IPS-15b (cell line): ENCODE data around the gene MYO19.

Experiments used
- H3K27me3 ChIP-seq: one replicate; pipeline ENCODE4 v1.6.1; 2013; ENCODE audit warnings: low read length; ENCODE audit not compliant: control insufficient read depth, insufficient read depth
- H3K36me3 ChIP-seq: one replicate; pipeline ENCODE4 v1.6.1; 2013; ENCODE audit warnings: low read length; ENCODE audit not compliant: control insufficient read depth, insufficient read depth
- H3K4me1 ChIP-seq: one replicate; pipeline ENCODE4 v1.6.1; 2013; ENCODE audit warnings: mild to moderate bottlenecking, low read length; ENCODE audit not compliant: control insufficient read depth, insufficient read depth
- H3K4me3 ChIP-seq: one replicate; pipeline ENCODE4 v1.5.1; 2013; ENCODE audit warnings: low read depth, low read length
- H3K9ac ChIP-seq: one replicate; pipeline ENCODE4 v1.6.1; 2013; ENCODE audit warnings: low read depth, mild to moderate bottlenecking, low read length
- H3K9me3 ChIP-seq: one replicate; pipeline ENCODE4 v1.6.1; 2013; ENCODE audit warnings: mild to moderate bottlenecking, low read length; ENCODE audit not compliant: control insufficient read depth, insufficient read depth

MYO19 gene

DNA sequence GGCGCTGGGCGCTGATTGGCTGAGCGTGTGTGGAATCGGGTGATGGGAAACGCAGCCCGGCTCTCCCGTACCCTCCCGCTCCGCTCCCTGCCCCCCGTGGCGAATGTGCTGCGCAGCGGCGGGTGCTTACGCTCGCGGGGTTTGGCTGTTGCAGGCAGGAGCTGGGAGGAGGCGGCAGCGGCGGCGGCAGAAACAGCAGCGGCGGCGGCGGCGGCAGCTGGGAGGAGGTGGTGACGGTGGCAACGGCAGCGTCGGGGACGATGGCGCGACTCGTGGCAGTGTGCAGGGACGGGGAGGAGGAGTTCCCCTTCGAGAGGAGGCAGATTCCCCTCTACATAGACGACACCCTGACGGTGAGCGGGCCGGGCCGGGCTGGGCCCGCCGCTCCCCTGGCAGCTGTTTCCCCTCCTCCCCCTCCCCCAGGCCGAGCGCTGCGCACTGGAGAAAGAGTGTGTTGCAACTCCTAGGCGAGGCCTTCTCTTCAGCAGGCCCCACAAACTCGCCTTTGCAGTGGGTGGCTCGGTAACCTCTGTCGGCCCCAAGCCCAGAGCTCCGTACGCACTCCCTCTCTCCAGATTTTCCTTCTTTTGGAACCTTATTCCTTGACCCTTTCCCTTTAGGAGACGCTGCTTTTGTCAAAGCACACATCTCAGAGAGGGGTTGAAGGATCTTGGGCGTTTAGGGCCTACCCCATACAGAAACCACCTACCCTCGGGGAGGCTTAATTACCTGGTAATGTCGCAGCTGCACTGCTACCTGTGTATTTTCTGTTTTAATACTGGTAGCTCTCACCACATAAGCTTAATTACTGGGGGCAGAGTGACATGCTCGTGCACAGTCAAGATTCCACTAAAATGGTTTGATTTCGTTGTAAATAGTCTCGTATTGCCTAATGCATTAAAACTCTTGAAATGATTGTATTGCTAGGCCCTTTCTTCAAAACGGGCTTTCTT, 11.1 kb upstream of the MYO19 start:
- H3K9ac ChIP-seq: peak overlapping the region; percentile 77
- peak overlapping the region; percentile 93 for H3K4me3 ChIP-seq
- no peaks in the 10 kb centered on the region for H3K27me3 ChIP-seq
- no peaks in the 10 kb centered on the region for H3K9me3 ChIP-seq
- H3K4me1 ChIP-seq: no peaks in the 10 kb centered on the region
- no peaks in the 10 kb centered on the region for H3K36me3 ChIP-seq

DNA sequence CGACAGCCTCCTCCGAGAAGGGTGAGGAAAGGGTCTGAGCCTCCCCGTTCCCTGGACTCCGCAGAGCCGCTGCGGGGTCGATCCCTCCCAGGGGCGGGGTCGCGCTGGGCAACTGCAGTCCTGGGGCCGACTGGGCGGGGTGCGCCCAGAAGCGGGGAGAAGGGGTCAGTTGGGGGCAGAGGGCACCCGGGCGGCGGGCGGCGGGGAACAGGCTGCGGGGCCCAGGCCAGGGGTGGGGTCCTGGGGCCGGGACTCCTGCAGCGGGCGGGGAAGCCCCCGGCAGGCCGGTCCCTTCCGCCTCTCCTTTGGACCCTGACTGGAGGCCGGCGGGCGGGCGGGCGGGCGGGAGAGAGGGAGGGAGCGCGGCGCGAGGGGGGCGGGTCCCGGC, 10.4 kb upstream of the MYO19 start:
- no peaks in the 10 kb centered on the region for H3K4me1 ChIP-seq
- no peaks in the 10 kb centered on the region for H3K36me3 ChIP-seq
- H3K9ac ChIP-seq: peak overlapping the region; percentile 85
- H3K9me3 ChIP-seq: no peaks in the 10 kb centered on the region
- peak overlapping the region; percentile 89 for H3K4me3 ChIP-seq
- no peaks in the 10 kb centered on the region for H3K27me3 ChIP-seq

DNA sequence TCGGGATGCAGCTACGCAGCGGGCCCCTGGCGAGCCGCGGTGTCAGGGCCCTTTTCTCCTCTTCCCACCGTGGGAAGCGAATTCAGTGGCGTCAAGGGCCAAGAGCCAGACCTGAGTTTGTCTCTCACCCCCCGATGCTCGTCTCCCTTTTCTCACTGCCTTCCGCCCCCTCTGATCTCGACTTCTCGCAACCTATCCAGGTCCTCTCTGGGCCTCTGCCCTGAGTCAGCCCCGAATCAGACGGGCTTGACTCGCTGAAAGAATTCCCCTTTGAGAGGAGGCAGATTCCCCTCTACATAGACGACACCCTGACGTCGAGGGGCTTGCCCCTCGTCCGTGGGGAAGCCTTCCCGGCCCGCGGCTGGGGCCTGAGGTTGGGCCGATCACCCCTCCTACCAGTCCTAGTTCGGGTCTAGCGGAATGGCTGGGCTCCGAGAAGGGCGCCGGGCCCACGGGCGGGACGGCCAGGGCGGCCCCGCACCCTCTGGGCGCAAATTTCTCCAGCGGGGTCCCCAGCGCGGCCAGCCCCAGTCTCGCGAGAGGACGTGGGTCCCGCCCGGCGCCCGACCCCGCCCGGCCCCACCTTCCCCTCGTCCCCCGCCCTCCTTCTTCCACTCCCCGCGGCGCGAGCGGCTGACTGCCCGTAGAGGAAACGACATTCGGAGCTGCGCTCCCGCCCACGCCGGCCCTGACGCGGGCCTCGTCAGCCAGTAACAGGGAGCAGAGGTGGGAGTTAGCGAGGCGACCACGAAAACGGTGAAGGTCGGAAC, 9.8 kb upstream of the MYO19 start, which contains the start of gene GGNBP2:
Gene GGNBP2, plus strand, starts transcription at position 613 of the 770 bp plus-strand sequence. CDS start 806 bp downstream, outside the sequence.
- Histone ChIP-seq H3K9me3 (no peaks in the 10 kb centered on the region), H3K27me3 (no peaks in the 10 kb centered on the region), H3K4me1 (no peaks in the 10 kb centered on the region), H3K9ac (peak within 1 kb of the TSS; percentile 85), H3K36me3 (no peaks in the 10 kb centered on the region), H3K4me3 (peak within 1 kb of the TSS; percentile 93)

DNA sequence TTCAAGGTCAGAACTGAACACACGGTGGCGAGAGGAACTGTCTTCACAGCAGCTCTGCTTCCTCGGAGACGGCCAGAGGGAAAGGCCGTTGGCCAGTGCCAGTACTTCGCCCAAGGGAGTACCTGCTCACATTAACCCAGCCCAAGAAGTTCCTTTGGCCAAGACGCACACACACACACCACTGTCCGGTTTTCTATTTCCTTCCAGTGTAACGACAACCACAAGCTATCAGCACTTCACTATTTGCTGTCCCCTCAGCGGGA, 9.3 kb upstream of the MYO19 start:
- no peaks in the 10 kb centered on the region for H3K36me3 ChIP-seq
- H3K4me3 ChIP-seq: peak overlapping the region; percentile 93
- peak overlapping the region; percentile 85 for H3K9ac ChIP-seq

DNA sequence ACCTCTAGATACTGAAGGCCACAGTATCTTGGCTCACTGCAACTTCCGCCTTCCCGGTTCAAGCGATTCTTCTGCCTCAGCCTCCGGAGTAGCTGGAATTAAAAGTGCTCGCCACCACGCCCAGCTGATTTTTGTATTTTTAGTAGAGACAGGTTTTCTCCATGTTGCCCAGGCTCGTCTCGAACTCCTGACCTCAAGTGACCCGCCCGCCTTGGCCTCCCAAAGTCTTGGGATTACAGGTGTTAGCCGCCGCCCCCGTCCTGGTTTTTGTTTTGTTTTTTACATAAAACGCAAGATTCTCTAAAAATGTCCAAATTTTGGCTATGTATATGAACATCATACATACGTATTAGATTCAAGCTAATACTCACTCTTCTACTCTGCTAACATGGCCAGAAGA, 8.1 kb upstream of the MYO19 start:
- no peak overlapping the region for H3K4me3 ChIP-seq
- H3K9me3 ChIP-seq: no peaks in the 10 kb centered on the region
- H3K27me3 ChIP-seq: no peaks in the 10 kb centered on the region
- H3K4me1 ChIP-seq: no peaks in the 10 kb centered on the region
- no peak overlapping the region for H3K9ac ChIP-seq
- H3K36me3 ChIP-seq: no peaks in the 10 kb centered on the region

More for the DNA sequence above, 9.3 kb upstream of the MYO19 start:
- H3K27me3 ChIP-seq: no peaks in the 10 kb centered on the region
- no peaks in the 10 kb centered on the region for H3K9me3 ChIP-seq
- H3K4me1 ChIP-seq: no peaks in the 10 kb centered on the region

DNA sequence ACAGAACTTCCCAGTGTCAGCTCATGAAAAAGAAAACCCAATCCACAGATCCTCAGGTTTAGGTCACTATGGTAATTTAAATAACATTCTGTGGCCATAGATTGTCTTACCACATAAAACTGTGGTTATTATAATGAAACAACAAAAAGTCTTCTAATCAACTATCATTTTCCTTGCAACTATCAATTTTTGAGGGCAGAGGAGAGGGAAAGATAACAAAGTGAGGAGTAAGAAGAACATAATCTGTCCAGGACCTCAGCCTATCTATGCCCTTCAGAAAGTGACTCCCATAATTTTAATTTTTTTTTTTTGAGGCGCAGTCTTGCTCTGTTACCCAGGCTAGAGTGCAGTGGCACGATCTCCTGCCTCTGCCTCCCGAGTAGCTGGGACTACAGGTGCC, 6.0 kb upstream of the MYO19 start:
- no peaks in the 10 kb centered on the region for H3K4me1 ChIP-seq
- H3K9me3 ChIP-seq: no peaks in the 10 kb centered on the region
- H3K9ac ChIP-seq: no peak overlapping the region
- no peaks in the 10 kb centered on the region for H3K36me3 ChIP-seq
- H3K4me3 ChIP-seq: no peak overlapping the region
- H3K27me3 ChIP-seq: no peaks in the 10 kb centered on the region

DNA sequence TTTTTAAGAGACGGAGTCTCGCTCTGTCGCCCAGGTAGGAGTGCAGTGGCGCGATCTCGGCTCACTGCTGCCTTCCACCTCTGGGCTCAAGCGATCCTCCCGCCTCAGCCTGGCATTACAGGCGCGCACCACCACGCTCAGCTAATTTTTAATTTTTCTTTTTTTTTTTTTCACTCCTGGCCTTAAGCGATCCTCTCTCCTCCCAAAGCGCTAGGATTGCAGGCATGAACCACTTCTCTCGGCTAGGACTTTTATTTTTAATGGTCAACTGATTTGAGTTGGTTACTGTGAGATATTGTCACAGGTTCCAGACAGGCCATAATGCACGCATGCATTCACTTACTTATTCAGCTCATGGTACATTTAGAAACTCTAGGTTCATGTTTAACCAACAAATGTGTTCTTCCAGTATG, 1.0 kb upstream of the MYO19 start:
- Histone ChIP-seq H3K9ac (peak overlapping the region; percentile 84), H3K27me3 (no peaks in the 10 kb centered on the region), H3K4me1 (peaks cover 6% of the 10 kb centered on the region), H3K4me3 (peak overlapping the region; percentile 96), H3K9me3 (no peaks in the 10 kb centered on the region), H3K36me3 (peaks cover 20% of the 10 kb centered on the region)

DNA sequence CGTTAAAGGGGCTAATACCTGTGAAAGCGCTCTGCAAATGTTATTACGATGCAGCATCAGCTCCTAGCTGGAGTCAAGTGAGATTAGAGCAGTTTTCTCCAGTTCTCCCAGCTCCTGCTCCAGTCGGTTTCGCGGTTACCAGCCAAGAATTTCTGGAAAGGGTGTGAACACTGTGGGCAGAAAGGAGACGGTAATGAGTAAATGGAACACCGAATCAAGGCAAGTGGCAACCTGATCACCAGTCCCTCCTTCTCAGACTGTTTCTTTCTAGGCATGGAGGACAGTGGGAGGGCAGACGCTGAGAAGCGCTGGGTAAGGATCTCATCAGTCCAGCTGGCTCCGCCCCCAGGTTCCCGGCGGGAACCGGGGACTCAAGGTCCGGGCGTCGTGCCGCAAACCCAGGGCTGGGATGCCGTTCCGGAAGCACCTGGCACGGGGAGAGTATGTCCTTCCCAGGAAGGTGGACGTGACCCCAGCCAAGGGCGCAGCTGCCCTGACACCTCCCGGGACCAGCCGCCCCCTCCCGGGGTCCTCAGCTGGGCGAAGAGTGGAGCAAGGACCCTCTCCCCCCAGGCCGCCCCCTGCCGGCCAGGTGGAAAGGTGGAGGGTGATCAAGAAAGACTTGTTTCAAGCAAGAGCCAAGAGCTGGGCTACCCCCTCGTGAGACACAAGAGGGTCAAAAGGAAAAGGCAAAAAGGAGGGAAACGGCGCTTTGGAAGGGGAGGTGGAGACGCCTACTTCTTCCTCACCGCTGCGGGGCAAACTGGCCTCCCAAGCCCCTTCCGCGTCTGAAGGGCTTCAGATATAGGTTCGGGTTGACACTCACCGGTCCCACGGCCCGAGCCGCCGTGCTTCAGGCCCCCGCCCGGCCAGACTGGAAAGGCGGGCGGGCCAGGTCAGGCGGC, 481 bp downstream of the MYO19 start:
- Histone ChIP-seq H3K9ac (peak overlapping the region; percentile 94), H3K36me3 (peaks cover 23% of the 10 kb centered on the region), H3K9me3 (no peaks in the 10 kb centered on the region), H3K27me3 (no peaks in the 10 kb centered on the region), H3K4me3 (peak overlapping the region; percentile 96), H3K4me1 (peaks cover 6% of the 10 kb centered on the region)

DNA sequence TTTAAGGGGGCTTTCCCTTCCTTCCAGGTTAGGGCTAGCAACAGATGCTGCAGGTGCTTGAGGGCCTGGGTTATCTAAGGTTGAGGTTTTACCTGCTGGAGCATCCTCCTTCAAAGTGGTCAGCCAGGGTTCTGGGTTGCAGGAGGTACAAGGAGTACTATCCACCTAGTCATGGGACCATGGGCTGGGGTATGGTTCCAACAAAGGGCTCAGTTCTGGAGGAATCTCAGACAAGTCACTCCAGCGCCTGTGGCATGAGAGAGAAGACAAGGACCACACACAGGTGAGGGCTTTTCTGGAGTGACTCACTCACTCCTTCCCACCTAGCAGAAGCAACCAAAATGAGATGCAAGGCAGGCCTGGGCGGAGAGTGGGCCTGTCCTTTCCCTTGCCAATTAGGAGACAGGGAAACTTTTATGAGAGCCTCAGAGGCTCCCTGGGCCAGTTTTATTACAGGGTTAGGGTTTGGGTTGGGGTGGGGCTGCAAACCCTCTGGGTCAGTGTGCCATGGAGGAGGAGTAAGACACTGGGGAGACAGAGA, 2.2 kb downstream of the MYO19 start:
- no peaks in the 10 kb centered on the region for H3K9me3 ChIP-seq
- no peak overlapping the region for H3K9ac ChIP-seq
- H3K4me3 ChIP-seq: no peak overlapping the region
- H3K27me3 ChIP-seq: no peaks in the 10 kb centered on the region
- peaks cover 6% of the 10 kb centered on the region for H3K4me1 ChIP-seq
- H3K36me3 ChIP-seq: peaks cover 32% of the 10 kb centered on the region

DNA sequence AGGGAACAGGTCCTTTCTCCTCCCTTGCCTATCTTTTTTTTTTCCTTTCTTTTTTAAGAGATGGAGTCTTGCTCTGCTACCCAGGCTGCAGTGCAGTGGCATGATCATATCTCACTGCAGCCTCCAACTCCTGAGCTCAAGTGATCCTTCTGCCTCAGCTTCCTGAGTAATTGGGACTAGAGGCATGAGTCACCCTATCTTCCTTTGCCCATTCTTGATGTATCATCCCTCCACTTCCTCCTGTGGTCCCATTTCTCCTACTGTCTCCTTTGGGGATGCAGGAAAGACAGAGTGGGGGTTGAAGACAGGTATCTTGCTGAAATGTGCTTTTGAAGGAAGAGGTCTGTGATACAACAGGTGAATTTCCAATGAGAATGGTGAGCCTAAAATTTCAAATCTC, 5.5 kb downstream of the MYO19 start:
- Histone ChIP-seq H3K36me3 (peaks cover 54% of the 10 kb centered on the region), H3K4me3 (no peak overlapping the region), H3K27me3 (no peaks in the 10 kb centered on the region), H3K4me1 (peaks cover 6% of the 10 kb centered on the region), H3K9ac (no peak overlapping the region), H3K9me3 (no peaks in the 10 kb centered on the region)

DNA sequence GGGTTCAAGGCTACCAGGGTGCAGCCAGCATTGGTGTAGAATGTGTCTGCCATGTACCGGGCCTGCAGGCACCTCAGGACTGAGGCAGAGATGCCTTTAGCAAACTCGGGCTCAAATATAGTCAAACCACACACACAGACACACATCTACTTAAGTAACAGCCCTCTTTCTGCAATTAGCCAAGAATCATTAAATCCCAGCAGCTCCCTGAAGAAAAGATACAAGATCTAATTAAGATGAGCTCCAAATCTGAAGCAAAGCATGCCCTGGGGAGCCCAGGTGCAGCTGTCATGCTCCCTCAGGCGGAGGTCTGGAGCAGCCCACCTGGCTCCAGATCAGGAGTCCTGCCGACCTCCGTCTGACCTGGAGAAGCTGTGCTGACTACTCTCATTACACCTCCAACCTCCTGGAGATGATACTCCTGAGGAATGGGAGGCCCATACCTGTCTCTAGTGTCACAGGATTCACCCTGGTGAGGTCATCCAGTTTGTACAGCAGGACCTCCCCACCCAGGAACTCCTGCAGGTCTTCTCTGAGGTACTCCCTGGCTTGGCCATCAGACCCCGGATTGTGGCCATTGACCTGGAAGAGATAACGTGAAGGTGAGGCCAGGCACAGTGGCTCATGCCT, 6.9 kb downstream of the MYO19 start:
- peaks cover 55% of the 10 kb centered on the region for H3K36me3 ChIP-seq
- H3K27me3 ChIP-seq: no peaks in the 10 kb centered on the region
- no peak overlapping the region for H3K9ac ChIP-seq
- no peaks in the 10 kb centered on the region for H3K9me3 ChIP-seq
- H3K4me3 ChIP-seq: no peak overlapping the region
- H3K4me1 ChIP-seq: no peaks in the 10 kb centered on the region
